Spleen (tissue), 7 donors: ENCODE measurements around the gene PREP.

Experiments
- POLR2AphosphoS5 ChIP-seq, 3 donors: sonication (generic); formaldehyde crosslinking; IDR thresholded peaks; one replicate each; pipeline ENCODE4 v1.5.1; 2017; ENCODE audit warnings: antibody characterized with exemption in 3 of 3
- TF ChIP-seq, protein P1 (sequence below), 11 experiments: fragments of 200-600 bp in 7 of 11; fragments of 450-650 bp in 4 of 11; sonication (generic) in 4 of 11; IDR thresholded peaks in 8 of 11; conservative IDR thresholded peaks in 3 of 11; 1 replicate in 7 of 11; 2 replicates in 4 of 11; pipeline versions ENCODE4 v1.4.0 to v1.8.0; 2016 to 2021; ENCODE audit warnings: antibody characterized with exemption in 11 of 11, inconsistent platforms in 4 of 11, mild to moderate bottlenecking in 1 of 11
- donor health status: DM: no; HTN: no; CAD: no; lungs with moderate emphysema.
- donor health status: DM: no; HTN: no; CAD: no.
- donor health status: DM: no; HTN: no; CAD: no.

DNA sequence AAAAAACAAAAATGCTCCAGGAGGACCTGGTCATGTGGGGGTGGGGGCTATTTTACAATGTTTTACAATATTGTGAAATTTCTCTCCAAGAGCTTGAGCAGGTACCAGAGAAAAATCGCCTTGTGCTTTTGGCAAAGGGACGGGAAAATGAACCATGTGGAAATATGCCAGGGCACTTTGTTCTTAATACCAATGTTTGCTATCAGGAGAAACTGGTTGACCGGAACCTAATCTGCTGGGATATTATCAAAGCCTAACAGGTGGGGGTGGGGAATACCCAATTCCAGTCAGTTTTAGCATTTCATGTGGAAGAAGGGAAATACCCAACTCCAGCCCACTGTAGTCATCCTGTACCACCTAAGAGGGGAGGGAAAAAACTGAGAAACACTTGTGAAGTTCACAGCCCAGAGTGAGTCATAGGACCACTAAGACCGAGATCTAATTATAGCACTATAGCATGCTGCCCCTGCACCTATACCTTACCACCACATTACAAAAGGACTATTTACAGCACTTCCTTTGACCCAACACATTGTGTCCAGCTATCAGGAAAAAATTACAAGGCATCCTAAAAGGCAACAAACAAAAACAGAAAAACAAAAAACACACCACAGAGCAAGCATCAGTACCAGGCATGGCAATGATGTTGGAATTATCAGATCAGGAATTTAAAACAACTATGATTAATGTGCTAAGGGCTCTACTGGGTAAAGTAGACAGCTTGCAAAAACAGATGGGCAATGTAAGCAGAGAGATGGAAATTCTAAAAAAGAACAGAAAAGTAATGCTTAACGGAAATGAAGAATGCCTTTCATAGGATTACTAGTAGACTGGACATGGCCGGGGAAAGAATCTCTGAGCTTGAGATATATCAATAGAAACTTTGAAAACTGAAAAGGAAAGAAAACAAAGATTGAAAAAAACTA lies 138.9 kb downstream of the PREP start:
- TF ChIP-seq, protein P1, sequence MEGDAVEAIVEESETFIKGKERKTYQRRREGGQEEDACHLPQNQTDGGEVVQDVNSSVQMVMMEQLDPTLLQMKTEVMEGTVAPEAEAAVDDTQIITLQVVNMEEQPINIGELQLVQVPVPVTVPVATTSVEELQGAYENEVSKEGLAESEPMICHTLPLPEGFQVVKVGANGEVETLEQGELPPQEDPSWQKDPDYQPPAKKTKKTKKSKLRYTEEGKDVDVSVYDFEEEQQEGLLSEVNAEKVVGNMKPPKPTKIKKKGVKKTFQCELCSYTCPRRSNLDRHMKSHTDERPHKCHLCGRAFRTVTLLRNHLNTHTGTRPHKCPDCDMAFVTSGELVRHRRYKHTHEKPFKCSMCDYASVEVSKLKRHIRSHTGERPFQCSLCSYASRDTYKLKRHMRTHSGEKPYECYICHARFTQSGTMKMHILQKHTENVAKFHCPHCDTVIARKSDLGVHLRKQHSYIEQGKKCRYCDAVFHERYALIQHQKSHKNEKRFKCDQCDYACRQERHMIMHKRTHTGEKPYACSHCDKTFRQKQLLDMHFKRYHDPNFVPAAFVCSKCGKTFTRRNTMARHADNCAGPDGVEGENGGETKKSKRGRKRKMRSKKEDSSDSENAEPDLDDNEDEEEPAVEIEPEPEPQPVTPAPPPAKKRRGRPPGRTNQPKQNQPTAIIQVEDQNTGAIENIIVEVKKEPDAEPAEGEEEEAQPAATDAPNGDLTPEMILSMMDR (IDR thresholded peaks at IDR 0.05 in 8 of 11, conservative IDR thresholded peaks at IDR 0.05 in 3 of 11): no peak
- no peak for TF ChIP-seq POLR2AphosphoS5 (IDR thresholded peaks at IDR 0.05)
